Mammary epithelial cell (primary cell): ENCODE measurements around the gene RIT2.

Experiments used
- CTCF ChIP-seq, 2 donors: IDR thresholded peaks in 1 of 2; conservative IDR thresholded peaks in 1 of 2; 2 replicates each; pipeline ENCODE4 v1.5.1; 2011 to 2012; ENCODE audit warnings: inconsistent platforms in 2 of 2, low read length in 2 of 2, mild to moderate bottlenecking in 2 of 2, control low read depth in 1 of 2, low read depth in 1 of 2; ENCODE audit not compliant: insufficient read depth in 1 of 2; ENCODE audit errors: extremely low read depth in 1 of 2
- EZH2 ChIP-seq: IDR thresholded peaks from 2 replicates; pipeline ENCODE4 v1.6.1; 2012; ENCODE audit warnings: low read length, inconsistent platforms, borderline replicate concordance

DNA sequence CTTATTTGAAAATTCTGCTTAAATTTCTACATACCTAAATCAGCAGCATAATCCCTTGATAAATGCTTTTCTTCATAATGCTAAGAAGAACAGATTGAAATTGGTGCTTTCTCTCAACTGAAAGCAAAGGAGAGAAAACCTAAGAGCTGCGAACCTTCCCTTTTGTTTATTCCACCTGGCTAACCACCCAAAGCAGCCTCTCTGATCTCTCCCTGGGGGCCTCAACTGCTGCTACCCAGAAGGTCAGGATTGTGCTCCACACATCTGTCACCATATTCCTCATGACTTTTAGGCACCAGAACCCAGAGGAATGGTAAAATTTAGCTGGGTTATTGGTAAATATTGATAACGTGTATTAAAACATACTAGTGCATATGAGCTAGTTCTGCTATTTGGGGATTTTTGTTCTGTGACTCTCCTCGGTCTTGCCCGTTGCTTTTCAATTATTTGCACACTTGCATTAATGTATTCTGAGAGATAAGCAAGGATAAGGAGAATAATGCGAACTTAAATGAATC, 334.1 kb downstream of the RIT2 start:
- TF ChIP-seq CTCF (conservative IDR thresholded peaks at IDR 0.05 in 1 of 2, IDR thresholded peaks at IDR 0.05 in 1 of 2; ENCODE audit: extremely low read depth in 1 of 2, insufficient read depth in 1 of 2, low read depth in 1 of 2, low read length in 2 of 2) = no peak
- no peak for TF ChIP-seq EZH2
